Heart right ventricle (tissue), 16 donors: ENCODE data around the gene NKD1. TPM values are rescaled to one million over a fixed set of nuclear protein-coding genes. Genes with fewer than 3 reads are reported as not detected.

ENCODE experiments used
- ATAC-seq, 8 donors: fragments of 200-7000 bp; cut with Tn5 transposase; one replicate each; pipeline ENCODE4 v1.9.1; 2020; ENCODE audit warnings: mild to moderate bottlenecking in 8 of 8, moderate library complexity in 8 of 8, moderate number of reproducible peaks in 1 of 8
- DNase-seq, 2 donors: peaks; one replicate each; pipeline ENCODE4 v3.0.0-alpha.2; 2020
- H3K27ac ChIP-seq, 10 donors: fragments of 200-600 bp; sonication (generic) in 2 of 10; one replicate each; pipeline versions ENCODE4 v1.5.0 to v1.8.0; 2020 to 2022; ENCODE audit warnings: mild to moderate bottlenecking in 3 of 10
- H3K27me3 ChIP-seq, 7 donors: fragments of 200-600 bp; one replicate each; pipeline ENCODE4 v1.8.0; 2021 to 2022; ENCODE audit warnings: mild to moderate bottlenecking in 2 of 7
- H3K36me3 ChIP-seq, 9 donors: fragments of 200-600 bp; sonication (generic) in 1 of 9; one replicate each; pipeline versions ENCODE4 v1.5.0 to v1.8.0; 2020 to 2022; ENCODE audit warnings: mild to moderate bottlenecking in 2 of 9
- H3K4me1 ChIP-seq, 9 donors: fragments of 200-600 bp; sonication (generic) in 1 of 9; one replicate each; pipeline versions ENCODE4 v1.5.0 to v1.8.0; 2020 to 2022; ENCODE audit warnings: mild to moderate bottlenecking in 4 of 9
- H3K4me3 ChIP-seq, 10 donors: fragments of 200-600 bp; sonication (generic) in 2 of 10; one replicate each; pipeline versions ENCODE4 v1.5.0 to v1.8.0; 2020 to 2022; ENCODE audit warnings: mild to moderate bottlenecking in 7 of 10, moderate library complexity in 2 of 10
- H3K9me3 ChIP-seq, 11 donors: fragments of 200-600 bp in 10 of 11; sonication (generic) in 2 of 11; one replicate each; pipeline versions ENCODE4 v1.5.0 to v1.8.0; 2013 to 2022; ENCODE audit warnings: mild to moderate bottlenecking in 2 of 11, control low read depth in 1 of 11, moderate library complexity in 1 of 11
- CTCF ChIP-seq, 9 donors: fragments of 200-600 bp; sonication (generic) in 2 of 9; IDR thresholded peaks; one replicate each; pipeline versions ENCODE4 v1.5.0 to v1.8.0; 2021 to 2022; ENCODE audit warnings: antibody characterized with exemption in 9 of 9, mild to moderate bottlenecking in 5 of 9, moderate library complexity in 1 of 9
- WGBS, 2 donors: extraction: QIAGEN DNeasy Blood & Tissue Kit; methylation state at CpG; one replicate each; pipeline ENCODE4 v1.1.7; 2013; ENCODE audit warnings: inconsistent platforms in 1 of 2; 5-methylcytosine and 5-hydroxymethylcytosine counted together
- intact Hi-C, 10 donors: fragments of 100-400 bp; cut with DNase I; formaldehyde crosslinking; loops; one replicate each; pipeline versions ENCODE4 v1.11.1 to v1.14.2; 2022
- polyA plus RNA-seq, 2 donors: library from polyadenylated mRNA; stranded (reverse); fragments of 200-250 nt; gene quantifications; one replicate each; pipeline ENCODE4 v1.2.3, GENCODE V29; 2013
- total RNA-seq, 10 donors: library from RNA; stranded (reverse); fragmentation: NEBNext Ultra II Directional in 3 of 10; extraction: Animal tissue kit (Norgen Biotek cat#: 25700) in 3 of 10; gene quantifications; one replicate each; pipeline versions ENCODE4 v1.2.1 to v1.2.4, GENCODE V29; 2021 to 2023
- donor health status: Arrhythmogenic right ventricular cardiomyopathy.
- donor health status: ischemic (EF 13 %, LVEDD 7.1; RV severe dilation, severe dysfunction).
- donor health status: healthy with polysubstance abuse.
- donor health status: DM: no; HTN: yes; CAD: no.
- donor health status: DM: no; HTN: no; CAD: no.
- donor health status: ischemic (EF 25% LVEDD 6.9; RV normal size, moderate dysfunction).
- donor health status: ischemic (EF 25% LVEDD 5.7; RV mildly dilated, moderate dysfunction).
- donor health status: healthy.
- donor health status: DM: yes; HTN: yes; CAD: no.
- donor health status: Ischemic cardiomyopathy.
- donor health status: ischemic (EF 35%, LVEDD 5.7; RV mildly dilated, moderate dysfunction).
- donor health status: nonischemic (EF 11% LVEDD 7.7; RV severe dilation, severe dysfunction).
- donor health status: DM: yes; HTN: yes; CAD: no.
- donor health status: PGD.
- donor health status: ischemic (EF 29% LVEDD 5.4; RV normal size, mild dysfunction).
- donor health status: nonischemic (EF 23%, LVEDD 6.1; RV moderate dilation, normal function).

NKD1 gene
- total and polyA plus RNA-seq, 12 donors = 0.22 to 1.1 (median 0.42) TPM

DNA sequence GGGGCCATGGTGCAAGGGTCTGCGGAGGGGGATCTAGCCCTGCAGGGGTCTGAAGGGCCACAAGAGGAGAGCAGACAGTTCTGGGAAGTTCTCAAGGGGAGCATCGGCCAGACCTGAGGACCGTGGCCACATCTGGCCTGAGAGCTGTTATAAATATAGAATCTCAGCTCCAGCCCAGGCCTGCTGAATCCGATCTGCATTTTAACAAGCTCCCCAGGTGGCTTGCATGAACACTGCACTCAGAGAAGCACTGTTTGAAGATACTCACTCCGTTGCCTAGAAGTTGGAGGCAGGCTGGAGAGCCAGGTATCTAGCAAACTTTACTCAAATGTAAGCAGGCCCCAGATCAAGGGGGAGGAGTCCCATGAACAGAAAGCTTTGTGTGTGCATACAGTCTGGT lies 61.3 kb downstream of the NKD1 start:
- WGBS, 2 donors = 32 to 41% methylated on average over 5 of the region's 5 CpGs
- DNase-seq (no peak), ATAC-seq (peak in 5 of 8 donors; percentile 26 to 61 (median 49))
- Histone ChIP-seq H3K9me3 (no peaks in the 10 kb centered on the region), H3K27ac (peak overlapping the region in 1 of 10 donors; percentile 34), H3K4me1 (peaks cover 2 to 41% (median 20%) of the 10 kb centered on the region in 9 donors), H3K27me3 (no peaks in the 10 kb centered on the region), H3K4me3 (no peak overlapping the region), H3K36me3 (no peaks in the 10 kb centered on the region)
- peak in 1 of 9 donors; percentile 6 for TF ChIP-seq CTCF (IDR thresholded peaks at IDR 0.05)
- intact Hi-C loops = no loop called here

GRCh38 chr16:50610331-50611262 lies 62.4 kb downstream of the NKD1 start:
- intact Hi-C loops = no loop called here
- no peaks in the 10 kb centered on the region for H3K36me3 ChIP-seq
- no peaks in the 10 kb centered on the region for H3K9me3 ChIP-seq
- peaks cover 3 to 52% (median 23%) of the 10 kb centered on the region in 9 donors for H3K4me1 ChIP-seq
- H3K27ac ChIP-seq = peak overlapping the region in 1 of 10 donors; percentile 29
- no peak for DNase-seq
- no peak for TF ChIP-seq CTCF (IDR thresholded peaks at IDR 0.05)
- no peaks in the 10 kb centered on the region for H3K27me3 ChIP-seq
- WGBS, 2 donors = 71 to 75% methylated on average over 21 of the region's 21 CpGs
- no peak overlapping the region for H3K4me3 ChIP-seq
- peak in 2 of 8 donors; percentile 10 to 18 for ATAC-seq

DNA sequence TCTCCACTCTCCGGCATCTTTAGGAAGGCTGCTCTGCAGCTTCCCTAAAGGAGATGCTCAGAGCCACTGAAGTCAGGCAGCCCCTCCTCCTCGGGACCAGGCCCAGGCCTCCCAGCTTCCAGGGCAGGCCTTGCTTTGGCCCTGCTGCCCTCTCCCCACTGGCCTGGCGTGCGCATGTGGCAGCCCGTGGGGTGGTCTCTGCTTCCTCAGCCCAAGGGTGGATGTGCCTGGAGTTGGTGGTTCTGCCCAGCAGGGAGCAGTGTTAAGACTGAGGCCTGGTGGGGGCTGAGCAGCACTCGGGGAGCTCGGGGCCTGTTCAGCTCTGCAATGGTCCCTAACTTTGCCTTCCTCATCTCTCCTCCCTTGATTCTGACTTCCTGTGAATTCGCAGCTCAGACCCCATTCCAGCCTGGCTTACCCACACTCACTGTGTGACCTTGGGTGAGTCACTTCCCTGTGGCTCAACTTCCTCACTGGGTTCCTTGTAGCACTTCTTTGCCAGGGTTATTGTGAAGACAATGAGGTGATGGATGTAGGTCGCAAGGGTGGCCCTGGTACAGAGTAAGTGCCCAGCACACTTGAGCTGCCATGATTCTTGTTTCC lies 63.2 kb downstream of the NKD1 start:
- 84 to 85% methylated on average over 9 of the region's 9 CpGs for WGBS, 2 donors
- DNase-seq (no peak), ATAC-seq (no peak)
- no peak for TF ChIP-seq CTCF (IDR thresholded peaks at IDR 0.05)
- Histone ChIP-seq H3K9me3 (no peaks in the 10 kb centered on the region), H3K4me1 (peaks cover 7 to 60% (median 31%) of the 10 kb centered on the region in 9 donors), H3K27ac (no peak overlapping the region), H3K4me3 (no peak overlapping the region), H3K36me3 (no peaks in the 10 kb centered on the region), H3K27me3 (no peaks in the 10 kb centered on the region)
- intact Hi-C loops = no loop called here

GRCh38 chr16:50611995-50612848 lies 64.0 kb downstream of the NKD1 start:
- intact Hi-C loops = no loop called here
- no peak overlapping the region for H3K27ac ChIP-seq
- no peak for TF ChIP-seq CTCF (IDR thresholded peaks at IDR 0.05)
- peaks cover 15 to 68% (median 39%) of the 10 kb centered on the region in 9 donors for H3K4me1 ChIP-seq
- no peak overlapping the region for H3K4me3 ChIP-seq
- no peak for DNase-seq
- no peaks in the 10 kb centered on the region for H3K9me3 ChIP-seq
- WGBS, 2 donors = 92 to 93% methylated on average over 10 of the region's 10 CpGs
- no peaks in the 10 kb centered on the region for H3K36me3 ChIP-seq
- ATAC-seq = no peak
- H3K27me3 ChIP-seq = no peaks in the 10 kb centered on the region
